Measurements from ENCODE around the gene NDUFS8. TPM values are rescaled to one million over a fixed set of nuclear protein-coding genes. Genes with fewer than 3 reads are reported as not detected.

The NDUFS8 gene
- total RNA-seq, 2 experiments from 2014 or later = 70.5 to 72.5 TPM

DNA sequence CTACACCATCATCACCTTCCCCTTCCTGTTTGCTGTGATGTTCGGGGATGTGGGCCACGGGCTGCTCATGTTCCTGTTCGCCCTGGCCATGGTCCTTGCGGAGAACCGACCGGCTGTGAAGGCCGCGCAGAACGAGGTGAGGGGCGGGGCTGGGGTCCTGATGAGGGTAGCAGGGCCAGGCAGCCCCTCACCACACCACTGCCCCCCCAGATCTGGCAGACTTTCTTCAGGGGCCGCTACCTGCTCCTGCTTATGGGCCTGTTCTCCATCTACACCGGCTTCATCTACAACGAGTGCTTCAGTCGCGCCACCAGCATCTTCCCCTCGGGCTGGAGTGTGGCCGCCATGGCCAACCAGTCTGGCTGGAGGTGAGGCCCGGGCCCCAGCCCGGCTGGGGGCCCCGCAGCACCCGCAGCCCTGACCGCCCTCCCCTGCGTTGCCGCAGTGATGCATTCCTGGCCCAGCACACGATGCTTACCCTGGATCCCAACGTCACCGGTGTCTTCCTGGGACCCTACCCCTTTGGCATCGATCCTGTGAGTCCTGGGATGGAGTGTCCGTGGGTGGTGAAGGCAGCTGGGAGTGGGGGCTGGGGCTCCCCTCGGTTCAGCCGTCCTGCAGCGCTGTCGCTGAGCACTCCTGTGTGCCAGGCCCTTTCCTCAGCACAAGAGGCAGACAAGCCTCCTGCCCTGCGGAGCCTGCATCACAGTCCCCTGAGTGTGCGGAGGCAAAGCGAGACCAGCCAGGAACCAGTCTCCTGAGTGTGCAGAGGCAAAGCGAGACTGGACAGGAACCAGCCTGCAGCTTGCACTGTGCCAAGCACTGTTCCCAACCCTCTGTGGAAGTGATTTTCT is 17.2 kb downstream of the NDUFS8 start:
- Mint-ChIP-seq H3K27ac (no peak overlapping the region), H3K4me3 (no peak overlapping the region), H3K9me3 (no peaks in the 10 kb centered on the region), H3K4me1 (ENCODE audit: low read depth) (no peaks in the 10 kb centered on the region), H3K27me3 (no peaks in the 10 kb centered on the region), H3K36me3 (ENCODE audit: low read depth) (peaks cover 29% of the 10 kb centered on the region)
- DNase-seq (no peak), ATAC-seq (ENCODE audit: poor library complexity) (no peak)
- Histone ChIP-seq H3K4me1 (ENCODE audit: insufficient read depth, low read length) (no peaks in the 10 kb centered on the region), H3K4me3 (ENCODE audit: low read length) (no peak overlapping the region), H3K9me3 (ENCODE audit: control insufficient read depth in 1 of 2, insufficient read depth in 1 of 2, low read length in 2 of 2) (no peaks in the 10 kb centered on the region), H3K27me3 (ENCODE audit: control insufficient read depth in 1 of 2, insufficient read depth in 2 of 2, low read length in 2 of 2) (no peaks in the 10 kb centered on the region), H3K36me3 (ENCODE audit: insufficient read depth, low read length) (peaks cover 84% of the 10 kb centered on the region), H3K27ac (ENCODE audit: low read depth in 1 of 2, low read length in 2 of 2) (no peak overlapping the region)
- ChIA-PET POLR2A (no interaction called here), CTCF (interaction anchor here (0.7 kb wide), 1 partner anchor 44 kb away, joined by 3 read pairs; no protein-coding TSS in a partner anchor)
- TF ChIP-seq CTCF (IDR thresholded peaks at IDR 0.05) = no peak
- intact Hi-C loops (cut with DNase I, micrococcal nuclease) = no loop called here

DNA sequence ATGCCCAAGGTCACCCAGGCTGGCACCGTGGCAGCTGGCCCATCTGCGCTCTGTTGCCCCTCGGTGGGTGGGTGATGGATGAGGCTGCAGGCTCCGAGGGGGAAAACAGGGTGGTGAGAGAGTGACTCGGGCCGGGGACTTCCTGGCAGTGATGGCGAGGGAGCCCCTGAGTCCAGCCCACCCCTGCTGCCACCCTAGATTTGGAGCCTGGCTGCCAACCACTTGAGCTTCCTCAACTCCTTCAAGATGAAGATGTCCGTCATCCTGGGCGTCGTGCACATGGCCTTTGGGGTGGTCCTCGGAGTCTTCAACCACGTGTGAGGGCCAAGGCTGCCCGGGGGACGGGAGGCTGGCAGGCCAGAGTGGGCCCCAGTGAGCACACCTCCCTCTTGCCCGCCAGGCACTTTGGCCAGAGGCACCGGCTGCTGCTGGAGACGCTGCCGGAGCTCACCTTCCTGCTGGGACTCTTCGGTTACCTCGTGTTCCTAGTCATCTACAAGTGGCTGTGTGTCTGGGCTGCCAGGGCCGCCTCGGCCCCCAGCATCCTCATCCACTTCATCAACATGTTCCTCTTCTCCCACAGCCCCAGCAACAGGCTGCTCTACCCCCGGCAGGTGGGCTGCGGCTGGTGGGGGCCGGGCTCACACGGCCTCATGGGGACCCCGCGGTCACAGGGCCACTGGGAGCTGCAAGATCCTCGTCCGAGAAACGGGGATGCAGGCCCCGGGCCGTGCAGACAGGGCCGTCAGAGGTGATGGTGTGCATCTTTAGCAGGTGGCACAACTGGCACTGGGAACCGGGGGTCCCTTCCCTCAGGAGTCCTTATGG is 18.4 kb downstream of the NDUFS8 start:
- CTCF ChIA-PET = no interaction called here

More for the DNA sequence above, 18.4 kb downstream of the NDUFS8 start:
- H3K36me3 ChIP-seq (ENCODE audit: insufficient read depth, low read length) = peaks cover 76% of the 10 kb centered on the region
- H3K27ac Mint-ChIP-seq = no peak overlapping the region
- no peaks in the 10 kb centered on the region for H3K9me3 Mint-ChIP-seq
- POLR2A ChIA-PET = no interaction called here
- H3K4me3 Mint-ChIP-seq = no peak overlapping the region
- no peaks in the 10 kb centered on the region for H3K9me3 ChIP-seq (ENCODE audit: control insufficient read depth in 1 of 2, insufficient read depth in 1 of 2, low read length in 2 of 2)
- DNase-seq (no peak), ATAC-seq (ENCODE audit: poor library complexity) (no peak)
- H3K27me3 Mint-ChIP-seq = no peaks in the 10 kb centered on the region
- H3K27me3 ChIP-seq (ENCODE audit: control insufficient read depth in 1 of 2, insufficient read depth in 2 of 2, low read length in 2 of 2) = no peaks in the 10 kb centered on the region
- H3K4me3 ChIP-seq (ENCODE audit: low read length) = no peak overlapping the region
- TF ChIP-seq CTCF (IDR thresholded peaks at IDR 0.05) = no peak
- H3K4me1 Mint-ChIP-seq (ENCODE audit: low read depth) = no peaks in the 10 kb centered on the region
- intact Hi-C loops (cut with DNase I, micrococcal nuclease) = no loop called here
- no peak overlapping the region for H3K27ac ChIP-seq (ENCODE audit: low read depth in 1 of 2, low read length in 2 of 2)
- no peaks in the 10 kb centered on the region for H3K4me1 ChIP-seq (ENCODE audit: insufficient read depth, low read length)
- H3K36me3 Mint-ChIP-seq (ENCODE audit: low read depth) = peaks cover 29% of the 10 kb centered on the region

Measured in CD4-positive, alpha-beta T cell (primary cell).